Measurements from ENCODE around the gene SZT2. TPM values are rescaled to one million over a fixed set of nuclear protein-coding genes. Genes with fewer than 3 reads are reported as not detected.
"Not testable (repeated sequence)": the region's sequence is repeated elsewhere in the genome, so short reads cannot be mapped to it uniquely, and the experiment has no call there.

SZT2 gene
- polyA plus RNA-seq, 12 donors, result 11.1 to 28.1 (median 15.4) TPM; not detected in 1

- peak; percentile 97 for DNase-seq
Observed at GRCh38 chr1:43358746-43359693, 30.7 kb upstream of the SZT2 start, which contains the start of gene CDC20. Gene CDC20, plus strand, starts transcription at chr1:43358981. Its CDS starts 235 bp downstream, at chr1:43359216.

GRCh38 chr1:43359696-43360095 is 30.0 kb upstream of the SZT2 start:
- no peak for DNase-seq

DNA sequence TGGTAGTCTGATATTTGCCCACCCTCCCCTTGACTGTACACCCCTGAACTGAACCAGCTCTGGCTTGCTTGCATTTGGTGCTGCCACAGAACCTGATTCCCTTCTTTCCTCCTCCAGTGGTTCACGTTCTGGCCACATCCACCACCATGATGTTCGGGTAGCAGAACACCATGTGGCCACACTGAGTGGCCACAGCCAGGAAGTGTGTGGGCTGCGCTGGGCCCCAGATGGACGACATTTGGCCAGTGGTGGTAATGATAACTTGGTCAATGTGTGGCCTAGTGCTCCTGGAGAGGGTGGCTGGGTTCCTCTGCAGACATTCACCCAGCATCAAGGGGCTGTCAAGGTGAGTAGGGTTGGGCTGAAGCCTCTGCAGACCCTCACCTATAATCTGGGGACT is 29.1 kb upstream of the SZT2 start:
- DNase-seq, result no peak

DNA sequence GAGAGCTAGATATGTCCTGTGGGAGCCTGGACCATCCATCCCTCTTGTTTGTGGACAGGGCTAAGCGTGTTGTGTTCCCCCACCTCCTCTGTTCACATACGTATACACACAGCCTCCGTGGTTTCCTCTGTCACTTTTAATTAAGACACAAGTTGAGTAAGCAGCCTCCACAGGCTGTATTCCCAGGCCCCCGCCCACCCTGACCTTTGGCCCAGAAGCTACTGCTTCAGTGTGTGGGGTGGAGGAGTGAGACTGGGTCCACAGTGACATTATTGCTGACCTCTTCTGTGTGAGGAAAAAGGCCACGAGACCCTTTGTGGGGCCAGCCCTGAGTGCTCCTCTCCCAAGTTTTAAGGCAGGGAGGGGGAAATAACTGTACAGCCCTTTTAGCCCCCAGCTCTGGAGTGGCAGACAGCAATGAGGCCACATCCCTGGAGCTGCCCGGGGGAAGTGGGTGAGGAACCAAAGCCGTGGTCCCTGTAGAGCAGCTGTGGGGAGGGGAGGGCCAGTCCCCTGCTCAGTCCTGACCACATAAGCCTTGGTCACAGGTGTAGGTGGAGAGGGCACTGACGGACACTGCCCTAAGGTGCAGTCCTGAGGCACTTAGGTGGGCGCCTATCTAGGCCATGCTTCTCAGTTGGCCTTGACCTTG is 26.3 kb upstream of the SZT2 start:
- DNase-seq, result no peak

DNA sequence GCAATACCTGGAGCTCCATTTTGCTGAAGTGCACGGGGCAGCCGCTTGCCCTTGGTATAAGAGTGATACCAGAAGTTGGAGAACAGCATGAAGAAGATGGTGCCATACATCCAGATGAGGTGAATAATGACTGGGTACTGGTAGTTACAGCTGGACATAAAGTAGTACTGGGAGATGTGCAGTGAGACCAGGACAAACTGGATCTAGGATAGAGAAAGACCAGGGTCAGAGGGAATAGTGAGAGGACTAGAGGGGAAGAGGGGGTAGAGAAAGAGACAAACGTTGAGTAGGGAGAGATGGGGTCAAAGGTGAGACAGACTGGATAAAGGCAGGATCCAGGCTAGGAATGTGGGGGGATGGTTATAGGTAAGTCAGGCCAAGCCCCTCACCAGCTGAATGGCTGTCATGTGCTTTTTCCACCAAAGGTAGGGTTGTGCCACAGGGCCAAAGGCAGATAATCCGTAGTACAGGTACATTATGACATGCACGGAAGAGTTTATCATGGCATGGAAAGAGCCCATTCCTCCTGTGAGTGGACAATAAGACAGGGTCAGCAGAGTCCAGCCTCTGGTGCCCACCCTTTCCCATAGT is 25.7 kb upstream of the SZT2 start:
- DNase-seq, result no peak

DNA sequence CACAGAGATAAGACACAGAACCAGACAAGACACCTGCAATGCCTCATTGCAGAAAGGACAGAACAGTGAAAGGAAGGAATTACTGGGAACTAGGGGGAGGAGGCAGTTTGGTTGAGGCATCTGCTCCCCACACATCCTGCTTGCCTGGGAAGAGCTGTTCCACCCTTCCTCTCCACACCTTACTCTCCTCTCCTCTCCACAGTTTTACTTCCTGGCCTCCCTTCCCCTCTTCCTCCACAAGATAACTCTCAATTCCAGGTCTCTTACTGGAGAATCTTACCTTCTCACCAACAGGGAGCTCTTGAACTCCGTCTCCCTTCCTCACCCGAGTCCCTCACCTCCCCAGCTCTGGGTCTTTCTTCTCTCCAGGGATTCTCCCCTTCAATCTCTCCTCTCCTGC is 24.0 kb upstream of the SZT2 start:
- DNase-seq, result no peak

DNA sequence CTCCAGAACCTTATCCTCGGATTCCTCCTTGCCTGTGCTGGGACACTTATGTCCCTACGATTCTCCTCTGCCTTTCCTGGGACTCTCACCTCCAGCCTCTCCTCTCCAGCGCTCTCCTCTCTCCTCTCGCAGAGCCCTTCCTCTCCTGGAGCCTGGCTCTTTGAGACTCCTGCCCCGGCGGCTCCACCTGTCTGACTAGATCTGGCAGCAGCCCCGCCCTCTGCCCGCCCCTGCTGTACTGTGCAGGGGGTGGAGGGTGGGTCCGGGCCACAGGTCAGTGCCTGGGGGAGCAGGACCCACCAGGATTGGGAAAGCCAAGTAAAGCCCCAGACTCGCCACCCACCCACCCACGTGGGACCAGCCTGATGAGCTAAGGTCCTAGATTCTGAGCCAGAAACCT is 23.5 kb upstream of the SZT2 start:
- DNase-seq, result no peak

DNA sequence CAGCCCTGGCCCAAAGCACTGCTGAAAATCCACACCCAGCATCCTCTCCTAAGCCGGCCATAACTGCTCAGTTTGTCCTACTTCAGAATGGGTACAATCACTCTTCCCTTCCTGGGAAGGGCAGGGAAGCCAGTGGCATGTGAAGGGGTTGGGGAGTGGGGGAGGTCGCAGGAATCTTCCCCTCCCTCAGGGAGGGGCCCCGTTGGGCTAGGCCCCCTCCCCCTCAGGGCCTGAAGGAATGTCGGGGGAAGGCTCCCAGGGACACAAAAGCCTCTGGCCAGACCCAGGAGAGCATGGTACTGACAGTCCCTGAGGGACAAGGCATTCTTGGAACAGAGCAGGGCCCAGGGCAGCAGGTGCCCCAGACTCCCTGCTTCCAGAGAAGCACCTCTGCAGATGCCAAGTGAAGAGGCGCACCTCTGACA is 23.1 kb upstream of the SZT2 start:
- DNase-seq, result no peak

GRCh38 chr1:43367026-43367903 is 22.4 kb upstream of the SZT2 start:
- peak; percentile 16 for DNase-seq

DNA sequence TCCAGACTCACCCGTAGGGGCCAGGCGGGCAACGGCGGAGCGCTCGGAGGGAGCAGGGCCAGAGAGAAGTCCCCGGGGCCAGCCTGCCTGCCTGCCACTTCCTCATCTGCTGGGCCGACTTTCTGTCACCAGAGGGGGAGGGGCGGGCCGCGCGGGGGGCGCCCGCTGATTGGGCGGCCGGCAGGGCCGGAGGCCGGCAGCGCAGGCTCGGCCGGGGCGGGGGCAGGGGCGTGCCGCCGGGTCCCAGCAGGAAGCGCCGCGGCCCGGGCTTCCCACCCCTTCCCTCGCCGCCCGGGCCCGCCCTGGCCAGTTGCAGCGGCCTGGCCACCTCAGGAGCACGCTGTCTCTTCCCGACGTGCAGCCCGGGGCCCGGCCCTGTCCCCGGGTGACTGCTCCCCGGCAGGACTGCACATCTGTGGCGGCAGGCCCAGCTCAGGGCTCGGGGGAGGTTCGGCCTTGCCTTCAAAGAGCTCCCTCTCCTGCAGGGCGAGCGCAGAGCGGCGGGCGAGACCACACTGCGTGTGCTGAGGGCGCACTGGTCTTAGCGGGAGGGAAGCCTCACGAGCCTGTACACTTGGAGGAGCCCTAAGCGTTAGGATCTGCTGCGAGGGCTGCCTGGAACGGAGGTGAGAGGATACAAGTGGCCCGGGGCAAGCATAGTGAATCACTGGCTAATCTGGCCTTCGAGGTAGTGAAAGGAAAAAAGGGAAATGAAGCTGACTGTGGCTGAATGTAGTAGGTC is 21.6 kb upstream of the SZT2 start, which contains the start of gene ELOVL1:
Gene ELOVL1, minus strand, starts transcription at position 108 of the 742 bp plus-strand sequence. CDS start 2,402 bp downstream, outside the sequence.
- peak; percentile 79 for DNase-seq

DNA sequence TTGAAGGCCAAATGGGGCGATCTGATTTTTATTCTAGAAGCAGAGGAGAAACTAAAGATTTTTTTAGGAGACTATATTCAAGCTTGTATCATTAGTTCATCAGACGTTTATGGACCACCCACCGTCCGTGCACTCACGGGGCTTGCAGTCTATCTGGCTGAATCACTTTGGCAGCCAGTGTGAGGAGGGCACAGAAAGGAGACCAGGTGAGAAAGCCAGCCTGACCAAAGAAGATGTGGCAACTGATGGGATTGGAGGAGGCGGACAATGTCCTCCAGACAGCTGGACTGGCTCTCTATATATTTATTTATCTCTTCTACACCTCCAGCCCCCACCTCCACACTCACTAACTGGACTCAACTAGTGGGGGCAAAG is 21.1 kb upstream of the SZT2 start:
- no peak for DNase-seq

DNA sequence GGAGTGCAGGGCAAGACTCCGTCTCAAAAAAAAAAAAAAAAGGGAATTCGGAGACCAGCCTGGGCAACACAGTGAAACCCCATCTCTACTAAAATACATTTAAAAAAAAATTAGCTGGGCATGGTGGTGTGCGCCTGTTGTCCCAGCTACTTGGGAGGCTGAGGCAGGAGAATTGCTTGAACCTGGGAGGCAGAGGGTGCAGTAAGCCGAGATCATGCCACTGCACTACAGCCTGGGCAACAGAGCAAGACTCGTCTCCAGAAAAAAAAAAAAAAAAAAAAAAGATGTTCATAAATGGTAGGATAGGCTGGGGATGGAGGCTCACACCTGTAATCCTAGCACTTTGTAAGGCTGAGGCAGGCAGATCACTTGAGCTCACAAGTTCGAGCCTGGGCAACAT is 19.9 kb upstream of the SZT2 start:
- not testable (repeated sequence) for DNase-seq

DNA sequence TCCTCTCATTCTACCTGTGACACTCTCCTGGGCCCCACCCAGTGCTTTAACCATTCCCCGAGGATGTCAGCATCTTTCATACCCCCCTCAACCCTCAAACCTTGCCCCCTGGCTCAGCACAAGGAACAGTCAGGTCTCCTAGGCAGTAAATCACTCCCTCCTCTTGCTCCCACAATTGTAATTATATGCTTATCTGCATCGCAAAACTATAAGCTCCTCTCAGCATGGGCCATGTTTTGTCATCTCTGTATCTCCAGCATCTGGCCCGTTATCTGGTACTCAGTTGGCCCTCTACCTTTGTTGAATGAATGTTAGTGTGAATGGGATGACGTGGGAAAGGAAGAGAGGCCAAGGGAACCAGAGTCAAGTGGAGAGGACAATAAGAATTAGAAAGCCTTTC is 19.1 kb upstream of the SZT2 start:
- DNase-seq, result no peak

DNA sequence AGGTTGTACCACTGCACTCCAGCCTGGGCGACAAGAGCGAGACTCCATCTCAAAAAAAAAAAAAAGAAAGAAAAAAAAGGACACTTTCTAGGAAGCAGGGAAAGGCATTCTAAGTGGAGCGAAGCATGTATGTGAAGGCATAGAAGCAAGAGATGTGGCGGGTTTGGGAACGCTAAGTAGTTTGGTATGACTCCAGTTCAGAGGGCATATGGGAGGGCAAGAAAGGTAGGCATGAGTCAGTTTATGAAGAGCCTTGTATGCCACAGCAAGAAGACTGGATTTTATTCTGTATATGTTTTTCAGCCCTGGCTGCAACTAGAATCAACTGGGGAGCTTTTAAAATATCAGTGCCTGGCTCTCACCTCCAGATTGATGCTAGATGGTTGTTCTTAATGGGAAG is 17.5 kb upstream of the SZT2 start:
- DNase-seq, result no peak

DNA sequence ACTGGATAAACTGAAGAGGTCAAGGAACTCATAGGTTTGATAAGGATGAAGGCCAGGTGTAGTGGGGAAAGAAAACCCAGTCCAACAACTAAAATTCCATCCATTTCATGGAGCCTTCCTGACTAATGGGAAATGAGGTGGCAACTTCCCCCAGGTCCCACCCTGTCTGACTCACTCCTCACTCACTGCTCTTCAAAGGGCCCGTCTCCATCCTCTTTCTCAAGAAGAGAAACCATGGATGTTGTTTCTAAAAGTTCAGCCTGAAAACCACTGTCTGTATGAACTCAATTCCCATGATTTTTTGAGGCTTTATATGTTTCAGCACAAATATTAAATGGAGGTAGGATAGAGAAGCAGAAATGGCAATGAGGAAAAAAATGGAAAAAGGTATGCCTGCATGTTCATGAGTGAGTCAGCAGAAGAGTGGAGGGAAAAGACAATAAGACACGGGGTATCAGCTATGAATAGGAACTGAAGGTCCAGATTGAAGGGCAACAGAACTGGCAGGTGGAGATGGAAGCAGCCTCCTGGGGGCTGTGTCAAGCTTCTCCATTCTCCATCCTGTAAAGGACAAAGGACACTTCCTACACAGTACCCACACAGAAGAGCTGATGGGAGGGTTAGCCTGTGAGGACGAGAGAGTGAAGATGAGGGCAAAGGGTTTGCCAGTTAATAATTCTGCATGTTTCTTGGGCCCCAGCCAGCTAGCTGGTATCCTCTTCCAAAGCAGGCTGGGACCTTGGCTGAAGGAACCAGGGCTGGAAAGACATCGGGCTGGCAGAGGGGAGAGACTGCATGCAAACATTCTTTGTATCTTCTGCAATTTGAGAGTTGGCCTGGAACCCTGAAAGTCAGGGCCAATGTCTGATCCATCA is 16.4 kb upstream of the SZT2 start:
- no peak for DNase-seq

DNA sequence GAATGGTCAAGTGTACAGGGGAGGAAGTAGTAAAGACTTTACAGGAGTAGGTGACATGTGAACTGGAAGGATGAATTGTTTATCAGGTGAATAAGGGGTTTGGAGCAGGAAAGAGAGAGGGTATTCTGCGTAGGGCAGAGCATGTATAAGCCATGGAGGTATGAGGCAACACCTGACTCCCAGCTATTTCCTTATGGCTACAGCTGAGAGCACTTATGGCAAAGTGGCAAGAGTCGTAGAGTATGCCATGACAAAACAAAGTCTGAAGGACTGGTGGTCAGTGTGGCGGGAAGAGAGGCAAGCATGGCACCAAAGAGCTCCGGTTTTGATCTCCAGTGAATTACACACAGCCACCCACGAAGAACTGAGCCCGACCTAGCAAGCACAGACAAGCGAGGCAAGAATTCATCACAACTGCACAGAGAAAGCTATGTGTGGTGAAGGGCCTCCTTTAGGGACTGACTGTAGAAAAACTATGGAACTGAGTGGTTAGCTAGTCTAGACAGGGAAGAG is 12.9 kb upstream of the SZT2 start:
- DNase-seq, result no peak

GRCh38 chr1:43377831-43378230 is 11.9 kb upstream of the SZT2 start:
- DNase-seq, result no peak

DNA sequence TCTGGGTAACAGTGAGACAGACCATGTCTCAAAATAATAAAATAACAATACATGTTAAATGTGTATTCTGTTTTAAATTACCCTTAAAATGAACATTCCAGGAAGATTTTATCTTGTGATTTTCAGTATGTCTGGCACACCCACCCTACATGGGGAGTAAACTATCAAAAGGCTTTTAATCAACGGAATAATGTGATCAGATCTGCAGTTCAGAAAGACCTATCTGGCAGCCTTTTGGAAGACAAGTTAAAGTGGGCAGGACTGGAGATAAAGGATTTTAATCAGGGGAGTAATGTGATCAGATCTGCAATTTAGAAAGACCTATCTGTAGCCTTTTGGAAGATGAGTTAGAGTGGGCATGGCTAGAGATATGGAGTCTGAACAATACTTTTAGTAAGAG is 10.2 kb upstream of the SZT2 start:
- DNase-seq, result no peak

DNA sequence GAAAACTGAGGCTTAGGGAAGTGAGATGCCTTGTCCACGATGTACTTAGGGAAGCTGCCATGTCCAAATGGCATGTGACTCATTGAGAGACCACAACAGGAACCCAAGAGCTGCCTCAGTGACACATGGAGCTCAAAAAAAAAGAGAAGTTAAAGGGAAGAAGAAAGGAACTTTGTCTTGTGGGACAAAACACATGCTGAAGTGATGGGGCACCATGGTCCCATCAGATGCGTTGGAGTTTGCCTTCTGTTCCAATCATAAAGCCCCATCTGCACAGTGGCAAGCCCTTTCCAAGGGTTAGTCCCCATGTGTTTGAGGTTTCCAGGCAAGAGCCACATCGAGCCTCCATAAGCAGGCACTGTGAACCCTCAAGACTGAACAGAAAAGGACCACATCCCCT is 8.1 kb upstream of the SZT2 start:
- no peak for DNase-seq
